Memory B cell (primary cell): ENCODE measurements around the gene LRRC4C.

Experiments used
- ATAC-seq: fragments of 150-1000 bp; cut with Tn5 transposase; 2 replicates; pipeline ENCODE4 v1.10.0; 2021; ENCODE audit warnings: low read depth, mild to moderate bottlenecking, moderate library complexity
- DNase-seq, 2 donors: peaks; one replicate each; pipeline ENCODE4 v3.0.0; 2022; ENCODE audit warnings: low spot score in 2 of 2
- H3K27ac Mint-ChIP-seq: one replicate; pipeline ENCODE4 v1.8.0; 2022; ENCODE audit warnings: mild to moderate bottlenecking, moderate library complexity, mixed read lengths
- H3K27me3 Mint-ChIP-seq: one replicate; pipeline ENCODE4 v1.8.0; 2022; ENCODE audit warnings: mixed read lengths
- H3K36me3 Mint-ChIP-seq: one replicate; pipeline ENCODE4 v1.8.0; 2022; ENCODE audit warnings: mild to moderate bottlenecking, mixed read lengths
- H3K4me1 Mint-ChIP-seq: one replicate; pipeline ENCODE4 v1.8.0; 2022; ENCODE audit warnings: mixed read lengths
- H3K4me3 Mint-ChIP-seq: one replicate; pipeline ENCODE4 v1.8.0; 2022; ENCODE audit warnings: mild to moderate bottlenecking, moderate library complexity, mixed read lengths
- H3K9me3 Mint-ChIP-seq: one replicate; pipeline ENCODE4 v1.8.0; 2022; ENCODE audit warnings: mixed read lengths

Gene LRRC4C

DNA sequence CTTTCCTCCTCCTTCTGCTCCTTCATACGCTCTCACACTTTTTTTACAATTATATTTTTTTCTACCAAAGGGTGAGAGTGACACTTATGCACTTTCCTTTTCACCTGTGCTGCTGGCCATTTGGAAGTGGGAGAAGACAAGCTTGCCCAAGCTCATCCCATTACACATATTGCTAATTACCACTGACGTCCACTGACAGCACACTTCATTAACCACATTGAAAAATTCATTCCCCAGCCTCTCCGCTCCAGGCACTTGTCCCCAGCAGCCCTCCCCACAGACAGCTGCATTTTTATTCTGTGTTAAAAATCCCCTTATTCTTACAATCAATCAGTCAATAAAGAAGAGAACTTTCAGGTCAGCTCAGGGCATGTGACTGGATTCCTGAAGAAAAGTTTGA lies 175.1 kb downstream of the LRRC4C start:
- Mint-ChIP-seq H3K4me3 (no peak overlapping the region), H3K27me3 (no peaks in the 10 kb centered on the region), H3K27ac (no peak overlapping the region), H3K4me1 (no peaks in the 10 kb centered on the region), H3K36me3 (no peaks in the 10 kb centered on the region), H3K9me3 (peaks cover 3% of the 10 kb centered on the region)
- DNase-seq (no peak), ATAC-seq (no peak)

DNA sequence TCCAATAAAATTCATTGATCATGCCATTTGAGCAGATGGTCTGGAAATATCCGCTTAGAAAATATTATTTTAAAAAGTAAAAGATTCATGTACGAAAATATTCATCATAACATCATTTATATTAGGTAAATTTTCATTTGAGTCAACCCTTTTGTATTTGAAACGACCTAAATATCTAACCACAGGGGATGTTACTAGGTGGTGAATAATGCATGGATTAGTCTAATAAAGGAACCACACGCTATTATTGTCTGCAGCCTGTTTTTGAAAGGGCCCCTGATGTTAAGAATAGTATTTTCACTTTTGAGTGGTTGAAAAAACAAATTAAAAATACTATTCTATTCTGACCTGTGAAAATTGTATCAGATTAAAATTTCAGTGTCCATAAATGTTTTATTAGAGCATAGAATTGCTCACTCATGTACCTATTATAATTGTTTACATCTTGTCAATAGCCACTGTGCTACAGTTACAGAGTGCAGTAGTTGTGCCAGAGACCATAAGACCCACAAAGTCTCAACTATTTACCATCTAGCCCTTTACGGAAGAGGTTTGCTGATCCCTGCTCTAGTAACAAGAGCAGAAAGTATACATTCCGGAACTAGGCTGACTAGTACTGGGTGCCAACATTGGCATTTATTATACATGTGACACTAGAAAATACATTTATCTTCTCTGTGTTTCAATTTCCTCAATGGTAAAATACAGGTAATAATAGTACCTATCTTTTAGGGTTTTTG lies 176.1 kb downstream of the LRRC4C start:
- Mint-ChIP-seq H3K4me1 (no peaks in the 10 kb centered on the region), H3K9me3 (peaks cover 4% of the 10 kb centered on the region), H3K36me3 (no peaks in the 10 kb centered on the region), H3K4me3 (no peak overlapping the region), H3K27ac (no peak overlapping the region), H3K27me3 (no peaks in the 10 kb centered on the region)
- DNase-seq (no peak), ATAC-seq (no peak)

DNA sequence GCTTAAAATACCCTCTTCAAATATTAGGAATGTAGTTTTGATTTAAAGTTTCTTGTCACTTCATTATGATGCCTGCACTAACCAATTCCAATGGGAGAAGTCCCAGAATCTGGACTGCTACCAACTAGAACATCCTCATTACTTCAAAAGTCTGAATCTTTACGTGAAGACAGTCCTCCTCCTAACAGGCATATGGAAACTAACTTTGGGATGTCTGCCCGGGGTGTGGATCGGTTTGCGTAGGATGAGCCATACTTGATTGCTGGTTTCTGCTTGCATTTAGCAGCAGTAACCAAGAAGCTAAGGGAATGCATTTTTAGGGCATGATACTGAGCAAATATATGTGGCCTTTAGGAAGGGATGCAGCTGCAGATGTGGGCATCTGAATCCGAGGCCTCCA lies 177.1 kb downstream of the LRRC4C start:
- Mint-ChIP-seq H3K27ac (no peak overlapping the region), H3K27me3 (no peaks in the 10 kb centered on the region), H3K36me3 (no peaks in the 10 kb centered on the region), H3K4me1 (no peaks in the 10 kb centered on the region), H3K4me3 (no peak overlapping the region), H3K9me3 (peaks cover 4% of the 10 kb centered on the region)
- DNase-seq (no peak), ATAC-seq (no peak)

DNA sequence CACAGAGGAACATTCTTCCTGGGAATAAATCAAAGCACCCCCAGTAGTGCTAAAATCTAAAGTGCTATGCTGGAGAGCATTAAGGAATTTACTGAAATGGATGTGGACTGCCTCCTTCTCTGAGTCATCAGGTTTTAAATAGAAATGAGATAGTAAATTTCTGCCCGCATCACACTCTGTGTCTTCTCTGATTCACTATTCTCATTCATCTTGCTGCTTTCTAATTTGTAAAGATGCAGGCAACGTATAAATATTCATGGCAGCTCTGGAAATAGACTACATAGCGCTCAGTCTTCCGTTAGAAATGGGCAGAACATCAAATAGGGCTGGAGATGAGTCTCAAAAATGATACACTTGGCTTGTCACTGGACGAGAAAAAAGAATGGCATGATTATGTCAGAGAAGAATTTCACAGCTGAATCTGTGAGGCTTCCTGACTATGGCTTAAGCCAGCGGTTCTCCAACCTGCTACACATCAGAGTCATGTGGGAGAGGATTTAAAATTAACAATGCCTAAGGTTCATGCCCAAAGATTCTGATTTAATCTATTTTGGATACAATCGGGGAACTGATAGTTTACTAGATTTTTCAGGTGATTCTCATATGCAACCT lies 178.2 kb downstream of the LRRC4C start:
- DNase-seq = no peak

DNA sequence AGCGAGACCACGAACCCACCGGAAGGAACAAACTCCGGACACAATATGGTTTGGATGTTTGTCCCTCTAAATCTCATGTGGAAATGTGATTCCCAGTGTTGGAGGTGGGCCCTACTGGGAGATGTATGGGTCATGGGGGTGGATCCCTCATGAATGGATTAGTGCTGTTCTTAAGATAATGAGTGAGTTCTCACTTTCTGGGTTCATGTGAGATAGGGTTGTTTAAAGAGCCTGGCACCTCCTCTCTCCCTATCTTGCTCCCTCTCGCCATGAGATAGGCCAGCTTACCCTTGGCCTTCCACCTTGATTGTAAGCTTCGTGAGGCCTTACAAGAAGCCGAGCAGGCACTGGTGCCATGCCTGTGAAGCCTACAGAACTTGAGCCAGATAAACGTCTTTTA lies 184.6 kb downstream of the LRRC4C start:
- no peaks in the 10 kb centered on the region for H3K27me3 Mint-ChIP-seq
- H3K36me3 Mint-ChIP-seq = no peaks in the 10 kb centered on the region
- no peak overlapping the region for H3K4me3 Mint-ChIP-seq
- ATAC-seq (no peak), DNase-seq (no peak)
- no peaks in the 10 kb centered on the region for H3K4me1 Mint-ChIP-seq
- H3K9me3 Mint-ChIP-seq = peaks cover 10% of the 10 kb centered on the region
- no peak overlapping the region for H3K27ac Mint-ChIP-seq

More for the DNA sequence above, 178.2 kb downstream of the LRRC4C start:
- Mint-ChIP-seq H3K9me3 (peaks cover 4% of the 10 kb centered on the region), H3K27ac (no peak overlapping the region), H3K27me3 (no peaks in the 10 kb centered on the region), H3K4me3 (no peak overlapping the region), H3K36me3 (no peaks in the 10 kb centered on the region), H3K4me1 (no peaks in the 10 kb centered on the region)
- ATAC-seq = no peak

DNA sequence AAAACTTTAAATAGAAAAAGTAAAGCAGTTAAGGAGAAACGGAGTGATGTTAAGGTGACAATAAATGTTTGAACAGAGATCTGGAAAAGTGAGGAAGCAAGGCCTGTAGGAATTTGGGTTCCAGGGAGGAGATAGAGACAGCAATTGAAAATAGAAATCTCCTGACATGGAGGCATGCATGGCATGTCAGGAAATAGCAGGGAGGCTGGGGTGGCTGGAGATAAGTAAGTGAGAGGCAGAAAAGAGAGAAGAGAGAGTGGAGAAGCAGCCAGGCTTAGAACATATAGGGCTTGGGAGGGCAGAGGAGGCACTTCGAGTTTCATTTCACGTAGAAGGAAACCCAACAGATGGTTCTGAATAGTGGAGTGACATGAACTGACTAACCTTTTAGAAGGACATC lies 185.5 kb downstream of the LRRC4C start:
- ATAC-seq = no peak
- H3K4me1 Mint-ChIP-seq = no peaks in the 10 kb centered on the region
- DNase-seq = no peak
- no peak overlapping the region for H3K4me3 Mint-ChIP-seq
- no peaks in the 10 kb centered on the region for H3K36me3 Mint-ChIP-seq
- no peaks in the 10 kb centered on the region for H3K27me3 Mint-ChIP-seq
- no peak overlapping the region for H3K27ac Mint-ChIP-seq
- H3K9me3 Mint-ChIP-seq = peaks cover 7% of the 10 kb centered on the region

DNA sequence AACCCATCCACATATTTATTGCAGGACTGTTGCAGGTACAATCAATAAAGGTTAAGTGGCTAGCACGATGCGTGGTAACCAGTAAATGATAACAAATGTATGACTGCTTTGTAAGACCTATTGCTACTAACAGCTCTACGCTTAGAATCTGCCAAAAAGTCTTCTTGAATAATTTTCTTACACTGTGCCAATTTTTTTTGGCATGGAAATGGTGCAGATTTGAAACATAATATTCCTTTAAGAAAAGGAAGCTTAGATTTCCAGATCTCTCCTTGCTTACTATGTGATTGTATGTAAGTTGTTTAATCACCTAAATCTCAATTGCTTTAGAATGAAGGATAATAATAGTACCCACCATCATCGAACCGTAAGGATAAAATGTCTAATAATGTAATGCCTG lies 192.0 kb downstream of the LRRC4C start:
- Mint-ChIP-seq H3K4me1 (no peaks in the 10 kb centered on the region), H3K36me3 (no peaks in the 10 kb centered on the region), H3K27ac (no peak overlapping the region), H3K9me3 (peaks cover 1% of the 10 kb centered on the region), H3K4me3 (no peak overlapping the region), H3K27me3 (no peaks in the 10 kb centered on the region)
- ATAC-seq (no peak), DNase-seq (no peak)

DNA sequence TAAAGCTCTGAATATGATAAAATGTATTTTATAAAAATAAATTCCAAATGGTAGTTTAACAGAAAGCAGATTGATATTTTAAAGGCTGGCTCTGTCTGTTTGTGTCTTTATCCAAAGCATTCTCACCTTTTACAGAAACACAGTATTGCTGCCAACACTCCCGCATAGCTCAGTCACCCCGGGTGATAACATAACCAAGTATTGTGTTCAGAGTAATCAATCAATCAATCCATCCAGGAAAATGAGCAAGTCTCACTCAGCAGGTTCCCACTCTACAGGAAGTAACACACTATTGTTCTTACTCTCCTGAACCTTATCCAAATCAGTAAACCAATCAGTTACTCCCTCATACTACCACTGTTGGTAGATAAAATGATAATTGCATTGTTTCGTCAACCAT lies 203.4 kb downstream of the LRRC4C start:
- peaks cover 6% of the 10 kb centered on the region for H3K9me3 Mint-ChIP-seq
- H3K27ac Mint-ChIP-seq = no peak overlapping the region
- no peak overlapping the region for H3K4me3 Mint-ChIP-seq
- DNase-seq = no peak
- H3K27me3 Mint-ChIP-seq = no peaks in the 10 kb centered on the region
- no peaks in the 10 kb centered on the region for H3K36me3 Mint-ChIP-seq
- ATAC-seq = no peak
- H3K4me1 Mint-ChIP-seq = no peaks in the 10 kb centered on the region

DNA sequence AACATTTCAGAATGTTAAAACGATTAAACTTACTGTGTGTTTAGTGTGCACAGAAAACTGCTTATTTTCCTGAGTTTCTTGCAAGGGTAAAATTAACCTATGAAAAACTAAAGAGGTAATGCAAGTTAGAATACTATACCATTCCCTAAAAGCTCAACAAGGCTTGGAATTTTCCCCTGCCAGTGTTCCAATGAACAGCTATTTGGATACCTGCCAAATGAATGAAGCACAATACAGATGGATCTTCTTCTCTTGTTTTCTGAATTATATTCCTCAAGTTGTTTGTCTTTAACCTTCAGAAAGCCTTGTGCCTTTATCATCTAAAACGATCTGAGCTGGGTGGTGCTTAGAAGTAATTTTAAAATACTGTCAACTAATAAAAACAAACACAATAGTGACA lies 204.5 kb downstream of the LRRC4C start:
- H3K4me1 Mint-ChIP-seq = no peaks in the 10 kb centered on the region
- no peaks in the 10 kb centered on the region for H3K27me3 Mint-ChIP-seq
- ATAC-seq (no peak), DNase-seq (no peak)
- no peaks in the 10 kb centered on the region for H3K36me3 Mint-ChIP-seq
- H3K27ac Mint-ChIP-seq = no peak overlapping the region
- H3K4me3 Mint-ChIP-seq = no peak overlapping the region
- peaks cover 6% of the 10 kb centered on the region for H3K9me3 Mint-ChIP-seq

DNA sequence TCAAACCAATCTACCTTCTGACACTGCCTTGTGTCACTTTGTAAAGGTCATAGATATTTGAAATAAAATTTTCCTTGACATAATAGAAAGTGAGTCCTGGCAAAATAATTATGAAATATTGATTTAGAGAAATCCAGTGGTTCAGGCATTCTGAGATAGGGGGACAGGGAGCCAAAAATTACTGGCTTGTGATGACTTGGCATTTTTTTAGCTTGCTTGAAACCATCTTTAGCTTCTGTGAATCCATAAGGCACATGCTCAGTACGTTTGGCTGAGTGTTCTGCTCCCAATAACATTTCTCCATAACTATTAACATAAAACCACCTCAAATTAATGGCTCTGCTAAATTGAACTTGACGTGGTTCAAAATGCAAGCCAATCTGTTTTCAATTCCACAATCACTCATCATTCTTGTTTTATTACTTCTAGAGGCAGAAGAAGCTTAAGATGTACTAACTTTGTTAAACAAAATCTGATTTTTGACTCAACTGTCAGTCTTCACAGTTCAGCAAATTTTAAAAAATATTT lies 209.0 kb downstream of the LRRC4C start:
- Mint-ChIP-seq H3K27ac (no peak overlapping the region), H3K4me1 (no peaks in the 10 kb centered on the region), H3K4me3 (no peak overlapping the region), H3K36me3 (no peaks in the 10 kb centered on the region), H3K9me3 (peaks cover 6% of the 10 kb centered on the region), H3K27me3 (no peaks in the 10 kb centered on the region)
- ATAC-seq = no peak
- DNase-seq = no peak

DNA sequence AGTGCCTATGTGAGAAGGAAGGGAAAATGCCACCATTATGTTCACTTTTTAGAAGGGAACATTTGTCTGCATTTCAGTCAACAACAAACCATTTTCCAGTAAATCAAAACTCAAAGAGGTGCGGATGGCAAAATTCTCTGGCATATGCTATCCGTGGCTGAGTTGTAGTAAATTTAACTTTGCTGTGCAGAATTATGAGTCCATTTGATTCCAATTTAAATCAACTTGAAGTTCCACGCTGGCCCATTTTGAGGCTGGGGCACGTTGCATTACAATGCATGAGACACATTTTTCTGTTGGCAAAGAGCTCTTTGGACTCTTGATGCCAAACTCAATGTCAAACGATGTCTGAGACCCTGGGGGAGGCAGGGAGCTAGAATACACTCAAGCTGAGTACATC lies 211.8 kb downstream of the LRRC4C start:
- no peak overlapping the region for H3K4me3 Mint-ChIP-seq
- H3K36me3 Mint-ChIP-seq = no peaks in the 10 kb centered on the region
- no peak for DNase-seq
- ATAC-seq = no peak
- no peaks in the 10 kb centered on the region for H3K27me3 Mint-ChIP-seq
- no peaks in the 10 kb centered on the region for H3K4me1 Mint-ChIP-seq
- H3K9me3 Mint-ChIP-seq = peaks cover 4% of the 10 kb centered on the region
- H3K27ac Mint-ChIP-seq = no peak overlapping the region

DNA sequence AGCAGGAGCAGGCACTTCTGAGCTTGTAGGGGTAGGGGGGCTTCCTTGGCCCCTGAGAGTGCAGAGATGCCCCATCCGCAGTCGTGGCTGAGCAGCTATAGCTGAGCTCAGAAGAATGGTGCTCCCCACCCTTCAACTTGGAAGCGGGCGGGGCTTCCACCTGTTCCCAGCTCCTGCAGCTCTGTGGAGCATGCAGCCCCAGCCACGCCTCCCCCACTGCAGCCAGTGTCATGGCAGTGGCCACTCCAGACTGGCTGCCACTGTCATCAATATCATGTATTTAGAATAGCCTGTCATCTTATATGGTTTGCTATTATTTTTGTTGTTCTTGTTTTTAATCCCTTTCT lies 213.1 kb downstream of the LRRC4C start:
- Mint-ChIP-seq H3K27ac (no peak overlapping the region), H3K4me1 (no peaks in the 10 kb centered on the region), H3K27me3 (no peaks in the 10 kb centered on the region), H3K9me3 (peaks cover 4% of the 10 kb centered on the region), H3K36me3 (no peaks in the 10 kb centered on the region), H3K4me3 (no peak overlapping the region)
- ATAC-seq (no peak), DNase-seq (no peak)

DNA sequence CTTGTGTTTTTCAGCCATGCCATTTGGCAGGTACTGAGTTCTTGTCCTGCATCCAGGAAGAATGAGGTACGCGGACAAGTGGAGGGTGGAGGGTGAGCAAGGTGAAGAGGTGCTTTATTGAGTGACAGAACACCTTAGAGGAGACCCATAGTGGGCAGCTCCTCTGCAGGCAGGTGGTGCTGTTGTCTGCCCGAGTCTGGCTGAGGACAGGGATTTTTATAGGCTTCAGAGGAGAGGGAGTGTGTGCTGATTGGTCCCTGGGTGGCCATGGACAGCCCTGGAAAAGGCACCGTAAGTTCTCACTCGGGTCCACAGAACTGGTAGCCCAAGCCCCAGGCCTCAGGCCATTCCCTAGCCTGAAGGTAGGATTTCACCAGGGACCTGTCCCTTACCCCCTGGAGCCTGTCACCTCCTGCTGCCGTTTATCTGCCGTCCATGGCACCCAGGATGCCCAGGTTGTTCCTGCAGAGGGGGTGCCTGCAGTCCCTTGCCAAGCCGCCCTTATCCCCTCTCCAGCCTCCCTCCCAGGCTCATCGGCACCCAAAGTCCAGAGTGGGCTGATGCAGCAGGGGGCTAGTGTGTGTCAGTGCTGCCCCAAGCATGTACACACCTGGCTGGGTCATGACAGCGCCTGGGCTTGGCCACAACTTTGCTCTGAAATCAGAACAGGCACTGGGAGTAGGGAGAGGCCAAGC lies 213.6 kb downstream of the LRRC4C start:
- ATAC-seq (no peak), DNase-seq (no peak)
- H3K36me3 Mint-ChIP-seq = no peaks in the 10 kb centered on the region
- no peaks in the 10 kb centered on the region for H3K27me3 Mint-ChIP-seq
- H3K4me1 Mint-ChIP-seq = no peaks in the 10 kb centered on the region
- peaks cover 1% of the 10 kb centered on the region for H3K9me3 Mint-ChIP-seq
- no peak overlapping the region for H3K4me3 Mint-ChIP-seq
- H3K27ac Mint-ChIP-seq = no peak overlapping the region

DNA sequence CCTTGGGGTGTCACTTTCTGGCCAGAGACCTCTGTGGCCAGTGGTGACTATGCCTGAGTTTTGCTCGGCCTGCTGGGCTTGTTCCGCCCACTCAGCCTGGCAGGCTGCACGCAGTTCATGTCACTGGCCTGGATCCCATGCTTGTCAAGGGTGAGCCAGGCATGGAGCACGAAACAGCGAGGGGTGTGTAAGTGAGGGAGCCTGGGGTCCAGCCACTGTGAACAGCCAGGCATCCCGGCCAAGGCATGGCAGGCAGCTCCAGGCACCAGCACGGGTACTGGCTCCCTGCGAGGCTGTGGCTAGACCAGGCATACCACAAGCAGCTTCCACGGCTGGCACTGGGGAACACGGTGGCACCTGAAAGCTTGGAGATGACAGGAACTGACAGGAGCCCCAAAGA lies 214.3 kb downstream of the LRRC4C start:
- no peak for ATAC-seq

More for the DNA sequence above, 214.3 kb downstream of the LRRC4C start:
- Mint-ChIP-seq H3K4me1 (no peaks in the 10 kb centered on the region), H3K36me3 (no peaks in the 10 kb centered on the region), H3K9me3 (peaks cover 1% of the 10 kb centered on the region), H3K27ac (no peak overlapping the region), H3K4me3 (no peak overlapping the region), H3K27me3 (no peaks in the 10 kb centered on the region)
- no peak for DNase-seq
